Neutrophil (primary cell): Measurements from ENCODE around the gene FAM25A.

ENCODE experiments used
- H3K27ac ChIP-seq: fragments of 200-600 bp; sonication (generic); 2 replicates; pipeline ENCODE4 v1.5.1; 2016; ENCODE audit warnings: mild to moderate bottlenecking, moderate library complexity
- H3K27me3 ChIP-seq: fragments of 200-600 bp; sonication (generic); 2 replicates; pipeline ENCODE4 v1.6.0; 2016; ENCODE audit warnings: mild to moderate bottlenecking
- H3K36me3 ChIP-seq: fragments of 200-600 bp; sonication (generic); 2 replicates; pipeline ENCODE4 v1.5.1; 2017
- H3K4me1 ChIP-seq, 2 experiments: fragments of 200-600 bp in 1 of 2; sonication (generic) in 1 of 2; 1 replicate in 1 of 2; 2 replicates in 1 of 2; pipeline versions ENCODE4 v1.5.1 to v1.6.1; 2013 to 2016; ENCODE audit warnings: low read depth in 1 of 2, low read length in 1 of 2, mild to moderate bottlenecking in 1 of 2, moderate library complexity in 1 of 2; ENCODE audit not compliant: control insufficient read depth in 1 of 2, insufficient read depth in 1 of 2
- H3K4me3 ChIP-seq, 2 experiments: fragments of 200-600 bp in 1 of 2; sonication (generic) in 1 of 2; 1 replicate in 1 of 2; 2 replicates in 1 of 2; pipeline ENCODE4 v1.5.1; 2013 to 2016; ENCODE audit warnings: low read depth in 1 of 2, low read length in 1 of 2, mild to moderate bottlenecking in 1 of 2, moderate library complexity in 1 of 2
- H3K9me3 ChIP-seq: fragments of 200-600 bp; sonication (generic); 2 replicates; pipeline ENCODE4 v1.5.1; 2016
- CTCF ChIP-seq: fragments of 200-600 bp; sonication (generic); IDR thresholded peaks from 2 replicates; pipeline ENCODE4 v1.5.1; 2016; ENCODE audit warnings: antibody characterized with exemption

Gene FAM25A

GRCh38 chr10:87068281-87068680 is 48.2 kb downstream of the FAM25A start:
- no peaks in the 10 kb centered on the region for H3K9me3 ChIP-seq
- no peak overlapping the region for H3K27ac ChIP-seq
- H3K36me3 ChIP-seq = peaks cover 71% of the 10 kb centered on the region

GRCh38 chr10:87072449-87072848 is 52.4 kb downstream of the FAM25A start:
- Histone ChIP-seq H3K27me3 (no peaks in the 10 kb centered on the region), H3K4me1 (no peaks in the 10 kb centered on the region), H3K36me3 (peaks cover 52% of the 10 kb centered on the region), H3K27ac (no peak overlapping the region), H3K9me3 (no peaks in the 10 kb centered on the region), H3K4me3 (no peak overlapping the region)
- no peak for TF ChIP-seq CTCF

More at GRCh38 chr10:87068281-87068680, 48.2 kb downstream of the FAM25A start:
- Histone ChIP-seq H3K4me3 (no peak overlapping the region), H3K27me3 (no peaks in the 10 kb centered on the region), H3K4me1 (no peaks in the 10 kb centered on the region)
- no peak for TF ChIP-seq CTCF
